ENCODE results near the gene VAMP1.
"Not testable (repeated sequence)": the region's sequence is repeated elsewhere in the genome, so short reads cannot be mapped to it uniquely, and the experiment has no call there.

Gene VAMP1

DNA sequence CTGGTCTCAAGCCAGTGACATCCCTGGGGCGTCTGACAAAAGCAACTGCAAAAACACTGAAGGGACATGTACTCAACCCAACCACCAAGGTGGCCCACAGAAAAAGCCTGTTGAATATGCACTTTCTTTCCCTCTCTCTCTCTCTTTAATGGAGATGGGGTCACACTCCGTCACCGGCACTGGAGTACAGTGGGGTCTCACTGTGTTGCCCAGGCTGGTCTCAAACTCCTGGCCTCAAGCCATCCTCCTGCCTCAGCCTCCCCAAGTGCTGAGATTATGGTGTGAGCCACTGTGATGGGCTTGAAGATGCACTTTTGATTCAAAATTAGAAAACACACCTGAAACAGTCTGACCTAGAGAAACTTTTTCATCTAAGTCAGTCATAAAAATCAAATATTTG lies 32.9 kb downstream of the VAMP1 start:
- Histone ChIP-seq H3K4me3 (ENCODE audit: insufficient read depth, low read depth, low read length, poor library complexity, severe bottlenecking) (no peak overlapping the region), H3K36me3 (ENCODE audit: control insufficient read depth, insufficient read depth, low read length) (no peaks in the 10 kb centered on the region), H3K27me3 (replicated peaks; ENCODE audit: control insufficient read depth, insufficient read depth, low read length, poor library complexity, severe bottlenecking) (no peaks in the 10 kb centered on the region), H3K27ac (ENCODE audit: insufficient read depth, low read length, poor library complexity, severe bottlenecking) (no peak overlapping the region), H3K9me3 (ENCODE audit: control insufficient read depth, low read length) (no peaks in the 10 kb centered on the region), H3K4me1 (ENCODE audit: control insufficient read depth, insufficient read depth, low read length, poor library complexity, severe bottlenecking) (peaks cover 7% of the 10 kb centered on the region)
- DNase-seq = no peak

DNA sequence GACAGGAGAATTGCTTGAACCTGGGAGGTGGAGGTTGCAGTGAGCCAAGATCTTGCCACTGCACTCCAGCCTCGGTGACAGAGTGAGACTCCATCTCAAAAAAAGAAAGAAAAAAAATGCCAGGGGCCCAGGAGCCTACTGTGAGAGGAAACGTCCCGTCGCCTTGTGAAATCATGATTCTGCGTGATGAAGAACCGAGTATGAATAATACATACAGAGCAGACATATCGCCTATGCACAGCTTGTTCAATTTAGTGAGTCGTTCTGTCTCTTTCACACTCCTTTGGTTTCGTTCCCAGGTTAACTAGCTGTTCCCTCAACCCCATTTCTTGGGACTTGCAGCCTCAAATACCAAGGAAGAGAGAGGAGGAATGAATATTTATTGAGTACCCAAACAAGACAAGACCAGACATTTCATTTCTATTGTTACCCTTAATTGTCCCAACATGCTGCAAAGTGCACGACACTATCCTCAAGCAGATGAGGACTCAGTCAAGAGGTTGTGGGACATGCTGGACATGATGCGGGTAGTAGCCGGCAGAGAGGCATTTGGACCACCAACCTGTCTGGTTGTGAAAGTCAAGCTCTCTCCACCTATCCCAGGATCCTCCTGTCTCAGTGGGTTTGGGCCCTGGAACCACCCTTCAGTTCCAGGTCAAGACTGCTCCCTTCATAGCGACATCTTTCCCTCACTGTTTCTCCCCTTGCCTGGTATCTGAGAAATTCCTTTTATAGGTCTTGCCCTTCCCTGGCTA lies 34.3 kb downstream of the VAMP1 start:
- DNase-seq = no peak
- no peak overlapping the region for H3K4me3 ChIP-seq (ENCODE audit: insufficient read depth, low read depth, low read length, poor library complexity, severe bottlenecking)
- H3K27me3 ChIP-seq (replicated peaks; ENCODE audit: control insufficient read depth, insufficient read depth, low read length, poor library complexity, severe bottlenecking) = no peaks in the 10 kb centered on the region
- H3K36me3 ChIP-seq (ENCODE audit: control insufficient read depth, insufficient read depth, low read length) = no peaks in the 10 kb centered on the region
- H3K4me1 ChIP-seq (ENCODE audit: control insufficient read depth, insufficient read depth, low read length, poor library complexity, severe bottlenecking) = peaks cover 7% of the 10 kb centered on the region
- H3K27ac ChIP-seq (ENCODE audit: insufficient read depth, low read length, poor library complexity, severe bottlenecking) = no peak overlapping the region
- H3K9me3 ChIP-seq (ENCODE audit: control insufficient read depth, low read length) = no peaks in the 10 kb centered on the region

DNA sequence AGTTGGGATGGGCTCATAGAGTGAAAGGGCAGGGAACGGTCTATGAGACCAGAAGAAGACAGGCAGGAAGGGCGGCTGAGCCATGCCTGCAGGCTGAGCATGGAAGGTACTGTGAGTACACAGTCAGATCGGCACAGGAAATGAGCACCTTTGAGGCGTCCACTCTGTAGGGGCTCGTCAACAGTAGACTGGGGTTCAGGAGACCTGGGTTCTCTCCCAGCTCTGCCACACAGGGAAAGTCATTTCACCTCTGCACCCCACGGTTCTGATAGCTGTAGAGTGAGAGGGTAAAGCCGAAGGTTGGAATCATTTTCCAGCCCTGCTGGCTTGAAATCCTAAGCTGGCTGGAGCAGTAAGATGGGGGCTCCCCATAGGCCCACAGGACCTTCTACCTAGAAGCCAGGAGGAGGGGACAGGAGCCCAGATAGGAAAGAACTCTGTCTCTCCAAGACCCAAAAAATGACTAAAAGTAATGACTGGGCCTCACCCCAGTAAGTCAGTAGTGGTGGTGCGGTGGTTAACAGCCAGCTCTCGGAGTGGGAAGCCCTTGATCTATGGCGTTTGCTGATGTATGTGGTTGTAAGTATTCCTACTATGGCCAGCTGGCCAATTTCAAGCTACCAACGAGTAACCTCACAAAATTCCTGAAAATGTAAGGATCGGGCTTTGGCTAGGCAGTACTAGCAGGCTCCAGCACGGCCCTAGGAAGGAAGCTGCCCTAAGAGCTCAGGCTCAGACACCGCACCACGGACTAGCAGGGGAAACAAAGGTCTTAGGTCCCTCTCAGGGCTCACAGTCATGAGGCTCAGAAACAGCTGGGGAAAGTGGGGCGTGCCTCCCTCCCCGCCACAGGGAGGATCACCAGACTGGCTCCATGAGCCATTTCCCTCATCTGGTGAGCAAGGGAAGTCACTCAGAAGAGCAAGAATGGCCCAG lies 36.0 kb downstream of the VAMP1 start:
- Histone ChIP-seq H3K27me3 (replicated peaks; ENCODE audit: control insufficient read depth, insufficient read depth, low read length, poor library complexity, severe bottlenecking) (no peaks in the 10 kb centered on the region), H3K36me3 (ENCODE audit: control insufficient read depth, insufficient read depth, low read length) (no peaks in the 10 kb centered on the region), H3K4me3 (ENCODE audit: insufficient read depth, low read depth, low read length, poor library complexity, severe bottlenecking) (no peak overlapping the region), H3K4me1 (ENCODE audit: control insufficient read depth, insufficient read depth, low read length, poor library complexity, severe bottlenecking) (peaks cover 7% of the 10 kb centered on the region), H3K27ac (ENCODE audit: insufficient read depth, low read length, poor library complexity, severe bottlenecking) (no peak overlapping the region), H3K9me3 (ENCODE audit: control insufficient read depth, low read length) (no peaks in the 10 kb centered on the region)
- DNase-seq = no peak

DNA sequence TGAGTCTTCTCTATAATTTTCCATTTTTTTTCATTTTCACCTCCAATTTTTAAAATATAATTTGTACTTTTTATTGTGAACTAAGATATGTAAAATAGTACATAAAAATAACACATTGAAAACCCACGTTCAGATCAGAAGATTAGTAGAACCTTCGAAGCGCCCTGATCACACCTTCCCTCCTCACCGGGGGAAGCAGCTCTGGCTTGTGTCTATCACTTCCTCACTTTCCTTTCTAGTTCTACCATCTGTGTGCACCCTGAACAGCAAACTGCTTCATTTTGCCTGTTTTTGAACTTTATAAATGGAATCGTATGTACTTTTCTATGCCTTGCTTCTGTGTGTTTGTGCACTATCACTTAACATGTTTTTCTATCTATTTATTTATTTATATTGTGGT lies 37.5 kb downstream of the VAMP1 start:
- Histone ChIP-seq H3K36me3 (ENCODE audit: control insufficient read depth, insufficient read depth, low read length) (no peaks in the 10 kb centered on the region), H3K4me3 (ENCODE audit: insufficient read depth, low read depth, low read length, poor library complexity, severe bottlenecking) (no peak overlapping the region), H3K4me1 (ENCODE audit: control insufficient read depth, insufficient read depth, low read length, poor library complexity, severe bottlenecking) (peaks cover 7% of the 10 kb centered on the region), H3K9me3 (ENCODE audit: control insufficient read depth, low read length) (no peaks in the 10 kb centered on the region), H3K27ac (ENCODE audit: insufficient read depth, low read length, poor library complexity, severe bottlenecking) (no peak overlapping the region), H3K27me3 (replicated peaks; ENCODE audit: control insufficient read depth, insufficient read depth, low read length, poor library complexity, severe bottlenecking) (no peaks in the 10 kb centered on the region)
- no peak for DNase-seq

DNA sequence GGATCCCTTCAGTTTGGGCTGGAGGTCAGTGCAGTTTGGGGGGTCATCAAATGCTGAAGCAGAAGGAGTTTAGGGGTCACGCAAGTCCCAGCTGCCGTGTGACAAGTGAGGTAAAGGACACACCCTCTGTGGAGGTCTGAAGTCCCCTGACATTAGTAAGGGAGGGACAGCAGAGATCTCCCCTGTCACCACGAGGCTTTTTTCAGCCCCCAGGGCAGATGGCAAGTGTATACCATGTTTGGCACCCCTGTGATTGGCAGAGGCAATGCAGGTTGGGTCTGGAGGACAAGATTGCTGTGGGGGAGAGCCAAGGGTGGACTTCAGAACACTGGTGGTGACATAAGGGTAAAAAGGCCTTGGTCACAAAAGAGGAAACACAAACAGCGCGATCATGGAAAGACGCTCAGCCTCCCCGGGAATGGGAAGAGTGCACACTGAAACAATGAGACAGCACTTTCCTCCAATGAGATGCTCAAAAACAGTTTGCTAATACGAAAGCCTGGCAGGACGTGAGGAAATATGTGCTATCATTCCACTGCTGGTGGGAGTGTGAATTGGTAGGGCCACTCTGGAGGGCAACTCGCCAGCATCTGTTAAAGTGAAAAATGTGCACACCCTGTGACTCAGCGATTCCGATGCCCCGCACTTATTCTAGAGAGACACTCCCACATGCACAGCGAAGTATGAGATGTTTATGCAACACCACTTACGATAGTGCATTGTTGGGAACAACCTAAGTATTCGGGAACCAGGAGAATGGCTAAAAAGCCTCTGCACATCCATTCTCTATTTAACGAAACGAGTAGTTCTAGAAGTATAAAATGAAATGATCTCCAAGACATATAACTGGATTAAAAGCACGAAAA lies 40.1 kb downstream of the VAMP1 start:
- Histone ChIP-seq H3K4me3 (ENCODE audit: insufficient read depth, low read depth, low read length, poor library complexity, severe bottlenecking) (no peak overlapping the region), H3K4me1 (ENCODE audit: control insufficient read depth, insufficient read depth, low read length, poor library complexity, severe bottlenecking) (peaks cover 19% of the 10 kb centered on the region), H3K36me3 (ENCODE audit: control insufficient read depth, insufficient read depth, low read length) (no peaks in the 10 kb centered on the region), H3K27me3 (replicated peaks; ENCODE audit: control insufficient read depth, insufficient read depth, low read length, poor library complexity, severe bottlenecking) (no peaks in the 10 kb centered on the region), H3K9me3 (ENCODE audit: control insufficient read depth, low read length) (no peaks in the 10 kb centered on the region), H3K27ac (ENCODE audit: insufficient read depth, low read length, poor library complexity, severe bottlenecking) (no peak overlapping the region)
- DNase-seq = no peak

DNA sequence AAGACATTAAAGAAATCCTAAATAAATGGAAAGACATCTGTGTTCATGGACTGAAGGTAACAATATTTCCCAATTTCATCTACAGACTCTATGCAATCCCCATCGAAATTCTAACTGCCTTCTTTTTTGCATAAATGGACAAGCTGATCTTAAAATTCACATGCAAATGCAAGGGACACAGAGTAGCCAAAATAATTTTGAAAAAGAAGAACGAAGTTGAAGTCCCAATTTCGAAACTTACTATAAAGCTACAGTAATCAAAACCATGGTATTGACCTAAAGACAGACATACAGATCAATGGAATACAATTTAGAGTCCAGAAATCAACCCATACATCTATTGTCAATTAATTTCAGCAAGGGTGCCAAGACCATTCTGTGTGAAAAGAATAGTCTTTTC lies 42.2 kb downstream of the VAMP1 start:
- H3K4me3 ChIP-seq (ENCODE audit: insufficient read depth, low read depth, low read length, poor library complexity, severe bottlenecking) = no peak overlapping the region
- no peaks in the 10 kb centered on the region for H3K36me3 ChIP-seq (ENCODE audit: control insufficient read depth, insufficient read depth, low read length)
- peaks cover 19% of the 10 kb centered on the region for H3K4me1 ChIP-seq (ENCODE audit: control insufficient read depth, insufficient read depth, low read length, poor library complexity, severe bottlenecking)
- H3K27me3 ChIP-seq (replicated peaks; ENCODE audit: control insufficient read depth, insufficient read depth, low read length, poor library complexity, severe bottlenecking) = no peaks in the 10 kb centered on the region
- no peak overlapping the region for H3K27ac ChIP-seq (ENCODE audit: insufficient read depth, low read length, poor library complexity, severe bottlenecking)
- DNase-seq = no peak
- H3K9me3 ChIP-seq (ENCODE audit: control insufficient read depth, low read length) = no peaks in the 10 kb centered on the region

DNA sequence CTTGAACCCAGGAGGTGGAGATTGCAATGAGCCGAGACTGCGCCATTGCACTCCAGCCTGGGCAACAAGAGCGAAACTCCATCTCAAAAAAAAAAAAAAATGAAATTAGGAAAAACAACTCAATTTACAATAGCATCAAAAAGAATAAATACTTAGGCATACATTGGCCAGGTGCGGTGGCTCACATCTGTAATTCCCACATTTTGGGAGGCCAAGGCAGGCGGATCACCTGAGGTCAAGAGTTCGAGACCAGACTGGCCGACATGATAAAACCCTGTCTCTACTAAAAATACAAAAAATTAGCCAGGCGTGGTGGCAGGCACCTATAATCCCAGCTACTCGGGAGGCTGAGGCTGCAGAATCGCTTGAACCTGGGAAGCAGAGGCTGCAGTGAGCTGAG lies 42.7 kb downstream of the VAMP1 start:
- not testable (repeated sequence) for H3K4me3 ChIP-seq (ENCODE audit: insufficient read depth, low read depth, low read length, poor library complexity, severe bottlenecking); DNase-seq; H3K27me3 ChIP-seq (replicated peaks; ENCODE audit: control insufficient read depth, insufficient read depth, low read length, poor library complexity, severe bottlenecking); H3K36me3 ChIP-seq (ENCODE audit: control insufficient read depth, insufficient read depth, low read length); H3K9me3 ChIP-seq (ENCODE audit: control insufficient read depth, low read length)
- peak overlapping the region; percentile 67 for H3K27ac ChIP-seq (ENCODE audit: insufficient read depth, low read length, poor library complexity, severe bottlenecking)
- peaks cover 20% of the 10 kb centered on the region for H3K4me1 ChIP-seq (ENCODE audit: control insufficient read depth, insufficient read depth, low read length, poor library complexity, severe bottlenecking)

DNA sequence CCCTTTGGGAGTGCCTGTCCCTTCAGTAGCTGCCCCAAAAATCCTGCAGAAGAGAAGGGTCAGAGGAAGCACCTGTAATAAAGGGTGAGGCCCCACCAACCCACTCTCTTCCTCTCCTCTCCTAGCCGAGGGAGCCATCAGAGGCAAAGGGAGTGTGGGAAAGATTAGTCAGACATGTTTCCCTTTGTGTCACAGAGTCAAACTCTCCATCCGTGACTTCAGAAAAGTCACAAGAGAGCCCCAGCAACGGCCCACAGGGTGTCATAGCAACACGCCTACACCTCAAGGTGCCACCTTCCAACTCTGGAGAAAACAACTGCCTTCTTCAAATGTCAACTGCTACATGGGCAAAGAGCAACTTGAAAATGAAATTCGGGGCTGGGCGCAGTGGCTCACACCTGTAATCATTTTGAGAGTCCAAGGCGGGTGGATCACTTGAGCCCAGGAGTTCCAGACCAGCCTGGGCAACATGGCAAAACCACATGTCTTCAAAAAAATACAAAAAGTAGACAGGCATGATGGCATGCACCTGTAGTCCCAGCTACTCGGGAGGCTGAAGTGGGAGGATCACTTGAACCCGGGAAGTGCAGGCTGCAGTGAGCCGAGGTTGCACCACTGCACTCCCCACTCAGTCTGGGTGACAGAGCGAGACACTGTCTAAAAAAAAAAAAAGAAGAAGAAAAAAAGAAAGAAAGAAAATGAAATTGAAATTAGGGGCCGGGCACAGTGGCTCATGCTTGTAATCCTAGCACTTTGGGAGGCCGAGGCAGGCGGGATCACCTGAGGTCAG lies 43.4 kb downstream of the VAMP1 start:
- peaks cover 20% of the 10 kb centered on the region for H3K4me1 ChIP-seq (ENCODE audit: control insufficient read depth, insufficient read depth, low read length, poor library complexity, severe bottlenecking)
- no peaks in the 10 kb centered on the region for H3K9me3 ChIP-seq (ENCODE audit: control insufficient read depth, low read length)
- H3K4me3 ChIP-seq (ENCODE audit: insufficient read depth, low read depth, low read length, poor library complexity, severe bottlenecking) = peak overlapping the region; percentile 24
- peak; percentile 41 to 70 (median 51) for DNase-seq
- no peaks in the 10 kb centered on the region for H3K36me3 ChIP-seq (ENCODE audit: control insufficient read depth, insufficient read depth, low read length)
- H3K27me3 ChIP-seq (replicated peaks; ENCODE audit: control insufficient read depth, insufficient read depth, low read length, poor library complexity, severe bottlenecking) = no peaks in the 10 kb centered on the region
- peak overlapping the region; percentile 67 for H3K27ac ChIP-seq (ENCODE audit: insufficient read depth, low read length, poor library complexity, severe bottlenecking)

All from effector memory CD4-positive, alpha-beta T cell (primary cell).